GM21717 (cell line): ENCODE measurements around the gene ADO.

ENCODE experiments used
- ATAC-seq: cut with Tn5 transposase; IDR thresholded peaks from one replicate; pipeline ENCODE4 v1.9.1; 2021; ENCODE audit warnings: mild to moderate bottlenecking, moderate library complexity; ENCODE audit not compliant: unreplicated experiment

Gene ADO

GRCh38 chr10:62792261-62792660, 12.3 kb upstream of the ADO start:
- no peak for ATAC-seq

GRCh38 chr10:62794306-62794705, 10.2 kb upstream of the ADO start:
- no peak for ATAC-seq

GRCh38 chr10:62795100-62795499, 9.4 kb upstream of the ADO start:
- ATAC-seq, result no peak

GRCh38 chr10:62795762-62796161, 8.8 kb upstream of the ADO start:
- ATAC-seq, result no peak

- ATAC-seq, result no peak
These were observed 7.6 kb upstream of the ADO start for GRCh38 chr10:62796896-62797295.

GRCh38 chr10:62801871-62802270, 2.6 kb upstream of the ADO start:
- ATAC-seq, result no peak

GRCh38 chr10:62803724-62804355, 680 bp upstream of the ADO start:
- ATAC-seq, result no peak

GRCh38 chr10:62805231-62806099, 945 bp downstream of the ADO start:
- peak; percentile 19 for ATAC-seq

GRCh38 chr10:62806251-62806650, 1.7 kb downstream of the ADO start:
- no peak for ATAC-seq

- ATAC-seq, result no peak
These were observed 5.8 kb downstream of the ADO start for GRCh38 chr10:62810156-62810902.

GRCh38 chr10:62811159-62811875, 6.8 kb downstream of the ADO start:
- ATAC-seq, result peak; percentile 43

GRCh38 chr10:62812672-62813439, 8.3 kb downstream of the ADO start:
- ATAC-seq, result no peak

- no peak for ATAC-seq
These were observed 8.9 kb downstream of the ADO start for GRCh38 chr10:62813453-62813852.

GRCh38 chr10:62813981-62814380, 9.5 kb downstream of the ADO start:
- no peak for ATAC-seq

GRCh38 chr10:62814756-62815380, 10.3 kb downstream of the ADO start:
- no peak for ATAC-seq

GRCh38 chr10:62815381-62816075, 11.0 kb downstream of the ADO start:
- no peak for ATAC-seq

- ATAC-seq, result no peak
These were observed 11.5 kb downstream of the ADO start for GRCh38 chr10:62816076-62816330.

- ATAC-seq, result peak; percentile 72
These were observed 12.0 kb downstream of the ADO start, which contains the start of gene EGR2 for GRCh38 chr10:62816331-62817120. EGR2 (minus strand) TSS chr10:62816366; CDS start chr10:62816029, 337 bp downstream.
